DOHH2 (cell line): ENCODE data around the gene TFIP11.

Experiments
- CTCF ChIP-seq: fragments of 200-600 bp; sonication (generic); IDR thresholded peaks from one replicate; pipeline ENCODE4 v1.5.1; 2014; ENCODE audit warnings: antibody characterized with exemption, mild to moderate bottlenecking, low read depth, low read length; ENCODE audit not compliant: poor library complexity, severe bottlenecking
- EZH2phosphoT487 ChIP-seq: fragments of 200-600 bp; sonication (generic); IDR thresholded peaks from 2 replicates; pipeline ENCODE4 v1.6.1; 2017; ENCODE audit warnings: borderline replicate concordance, mild to moderate bottlenecking, antibody characterized with exemption, low read length, moderate library complexity, mixed read lengths

GRCh38 chr22:26551568-26551967, 39.3 kb upstream of the TFIP11 start:
- TF ChIP-seq CTCF (no peak), EZH2phosphoT487 (no peak)
